Activated naive CD4-positive, alpha-beta T cell treated with anti-CD3 and anti-CD28 coated beads, Interleukin-2, amount 50 U/mL, for 72 hours (primary cell): ENCODE measurements around the gene SPACDR. TPM values are rescaled to one million over a fixed set of nuclear protein-coding genes. Genes with fewer than 3 reads are reported as not detected.
A peak's percentile ranks its signal among the peaks of the same experiment; 100 is the strongest.
"Not testable (repeated sequence)": the region's sequence is repeated elsewhere in the genome, so short reads cannot be mapped to it uniquely, and the experiment has no call there.

Experiments used
- ATAC-seq, 2 donors: fragments of 150-1000 bp; cut with Tn5 transposase; 2 replicates each; pipeline ENCODE4 v1.10.0; 2021; ENCODE audit warnings: mild to moderate bottlenecking in 2 of 2, moderate library complexity in 2 of 2
- DNase-seq, 2 donors: peaks; one replicate each; pipeline ENCODE4 v3.0.0; 2021 to 2022; ENCODE audit warnings: low spot score in 2 of 2
- H3K27ac Mint-ChIP-seq, 2 donors: one replicate each; pipeline ENCODE4 v1.8.0; 2022; ENCODE audit warnings: mild to moderate bottlenecking in 2 of 2, mixed read lengths in 2 of 2
- H3K36me3 Mint-ChIP-seq, 2 donors: one replicate each; pipeline ENCODE4 v1.8.0; 2022; ENCODE audit warnings: mixed read lengths in 2 of 2
- H3K9me3 Mint-ChIP-seq, 2 donors: one replicate each; pipeline ENCODE4 v1.8.0; 2022; ENCODE audit warnings: mixed read lengths in 2 of 2
- total RNA-seq, 2 donors: library from RNA; stranded (reverse); gene quantifications; one replicate each; pipeline ENCODE4 v1.2.3, GENCODE V29; 2022

The SPACDR gene, protein sequence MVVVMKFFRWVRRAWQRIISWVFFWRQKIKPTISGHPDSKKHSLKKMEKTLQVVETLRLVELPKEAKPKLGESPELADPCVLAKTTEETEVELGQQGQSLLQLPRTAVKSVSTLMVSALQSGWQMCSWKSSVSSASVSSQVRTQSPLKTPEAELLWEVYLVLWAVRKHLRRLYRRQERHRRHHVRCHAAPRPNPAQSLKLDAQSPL
- 1 to 10 TPM; 7.7 to 9.9 TPM for total RNA-seq

DNA sequence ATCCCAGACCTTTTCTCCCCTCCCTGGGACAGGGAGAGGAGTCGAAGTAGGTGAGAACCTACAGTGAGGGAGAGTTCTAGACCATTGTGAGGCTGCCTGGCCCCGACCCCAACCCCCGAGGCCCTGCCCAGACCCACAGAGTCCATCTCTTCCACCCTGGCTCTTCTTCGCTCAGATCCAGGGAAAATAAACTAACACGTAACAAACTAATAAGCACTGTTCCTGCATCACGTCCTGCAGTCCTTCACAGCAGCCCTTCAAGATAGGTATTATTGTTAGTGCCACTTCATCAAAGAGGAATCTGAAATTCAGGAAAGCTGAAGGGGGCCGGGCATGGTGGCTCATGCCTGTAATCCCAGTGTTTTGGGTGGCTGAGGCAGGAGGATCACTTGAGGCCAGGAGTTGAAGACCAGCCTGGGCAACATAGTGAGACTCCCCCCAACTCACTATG, at the start of gene SPACDR:
Gene SPACDR (minus strand): TSS at position 51 of the 451 bp plus-strand sequence. CDS start 235 bp downstream, outside the sequence.
- Mint-ChIP-seq H3K9me3 (no peaks in the 10 kb centered on the region), H3K27ac (peak within 1 kb of the TSS; percentile 51 to 91), H3K36me3 (no peaks in the 10 kb centered on the region)
- no peak for DNase-seq
- ATAC-seq = no peak

DNA sequence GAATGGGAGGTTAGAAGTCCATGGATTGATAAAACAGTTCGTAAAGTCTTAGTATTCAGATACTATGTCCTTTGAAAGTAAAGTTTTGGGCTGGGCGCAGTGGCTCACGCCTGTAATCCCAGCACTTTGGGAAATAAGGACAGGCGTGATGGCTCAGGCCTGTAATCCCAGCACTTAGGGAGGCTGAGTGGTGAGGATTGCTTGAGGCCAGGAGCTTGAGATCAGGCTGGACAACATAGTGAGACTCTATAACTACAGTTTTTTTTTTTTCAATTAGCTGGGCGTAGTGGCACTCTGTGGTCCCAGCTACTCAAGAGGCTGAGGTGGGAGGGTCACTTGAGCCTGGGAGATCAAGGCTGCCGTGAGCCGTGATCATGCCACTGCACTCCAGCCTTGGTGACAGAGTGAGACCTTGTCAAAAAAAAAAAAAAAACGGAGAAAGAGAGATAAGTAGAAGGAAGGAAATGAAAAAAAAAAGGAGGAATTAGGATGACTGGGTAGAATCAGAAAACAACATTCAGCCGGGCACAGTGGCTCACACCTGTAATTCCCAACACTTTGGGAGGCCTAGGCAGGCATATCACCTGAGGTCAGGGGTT, 49.3 kb upstream of the SPACDR start:
- ATAC-seq = no peak
- no peak for DNase-seq
- Mint-ChIP-seq H3K9me3 (no peaks in the 10 kb centered on the region), H3K36me3 (no peaks in the 10 kb centered on the region), H3K27ac (no peak overlapping the region)

DNA sequence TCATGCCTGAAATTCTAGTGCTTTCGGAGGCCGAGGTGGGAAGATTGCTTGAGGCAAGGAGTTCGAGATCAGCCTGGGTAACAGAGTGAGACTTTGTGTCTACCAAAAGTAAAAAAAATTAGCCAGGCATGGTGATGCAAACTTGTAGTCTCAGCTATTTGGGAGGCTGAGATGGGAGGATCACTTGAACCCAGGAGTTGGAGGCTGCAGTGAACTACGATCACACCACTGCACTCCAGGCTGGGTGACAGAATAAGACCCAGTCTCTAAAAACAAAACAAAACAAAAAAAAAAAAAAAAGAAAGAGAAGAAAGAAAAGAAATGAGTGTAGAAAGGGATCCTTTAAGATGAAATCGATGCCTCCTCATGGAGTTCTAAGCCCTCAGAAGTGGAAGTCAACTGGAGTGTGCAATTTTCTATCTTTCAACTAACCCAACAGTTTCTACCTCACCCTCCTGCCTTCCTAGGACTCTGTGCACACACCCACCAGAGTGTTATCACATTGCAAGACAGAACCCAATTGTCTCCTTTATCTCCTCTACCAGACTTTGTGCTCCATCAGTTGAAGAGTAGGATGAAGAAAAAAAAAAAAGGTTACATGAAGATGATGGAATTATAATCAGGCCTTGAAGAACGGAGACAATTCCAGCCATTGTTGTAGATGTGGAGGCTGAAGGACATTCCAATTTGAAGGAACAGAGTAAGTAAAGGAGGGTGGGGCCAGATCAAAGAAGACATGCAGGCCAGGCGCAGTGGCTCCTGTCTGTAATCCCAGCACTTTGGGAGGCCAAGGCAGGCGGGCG, 46.6 kb upstream of the SPACDR start:
- ATAC-seq (no peak), DNase-seq (no peak)
- Mint-ChIP-seq H3K36me3 (no peaks in the 10 kb centered on the region), H3K27ac (no peak overlapping the region), H3K9me3 (no peaks in the 10 kb centered on the region)

DNA sequence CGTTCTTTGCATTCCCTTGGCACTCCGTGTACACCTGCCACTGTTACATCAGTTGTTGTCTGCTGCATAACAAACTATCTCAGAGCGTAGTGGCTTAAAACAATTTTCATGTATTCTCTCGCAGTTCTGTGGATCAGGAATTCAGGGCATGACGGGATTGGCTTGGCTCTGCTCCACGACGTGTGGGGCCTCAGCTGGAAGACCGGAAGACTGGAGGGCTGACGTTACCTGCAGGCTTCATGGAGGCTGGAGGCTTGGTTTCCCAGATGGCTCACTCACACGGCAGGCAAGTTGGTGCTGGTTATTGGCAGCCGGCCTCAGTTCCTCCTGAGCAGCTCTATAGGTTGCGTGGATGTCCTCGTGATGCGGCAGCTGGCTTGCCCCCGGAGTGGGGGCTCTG, 45.2 kb upstream of the SPACDR start:
- DNase-seq (no peak), ATAC-seq (no peak)
- H3K27ac Mint-ChIP-seq = no peak overlapping the region
- H3K36me3 Mint-ChIP-seq = no peaks in the 10 kb centered on the region
- H3K9me3 Mint-ChIP-seq = no peaks in the 10 kb centered on the region

DNA sequence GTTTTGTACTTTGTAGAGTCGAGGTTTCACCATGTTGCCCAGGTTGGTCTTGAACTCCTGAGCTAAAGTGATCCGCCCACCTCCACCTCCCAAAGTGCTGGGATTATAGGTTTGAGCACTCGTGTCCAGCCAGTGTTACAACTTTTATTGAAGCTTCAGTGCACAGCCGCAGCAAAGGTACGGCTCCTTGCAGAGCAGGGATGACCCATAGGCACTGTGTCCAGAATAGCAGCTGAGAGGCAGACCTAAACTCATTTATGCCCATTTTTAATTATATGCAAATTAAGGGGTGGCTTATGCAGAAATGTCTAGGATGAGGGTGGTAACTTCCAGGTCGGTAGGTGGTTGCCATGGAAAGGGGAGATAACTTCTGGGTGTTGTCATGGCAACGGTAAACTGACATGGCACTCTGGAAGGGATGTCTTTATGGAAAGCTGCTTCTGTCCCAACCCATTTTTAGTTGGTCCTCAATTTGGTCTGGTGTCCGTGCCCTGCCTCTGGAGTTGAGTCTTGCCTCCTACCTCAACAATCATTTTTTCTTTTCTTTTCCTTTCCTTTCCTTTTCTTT, 42.4 kb upstream of the SPACDR start:
- Mint-ChIP-seq H3K27ac (no peak overlapping the region), H3K36me3 (no peaks in the 10 kb centered on the region), H3K9me3 (no peaks in the 10 kb centered on the region)
- DNase-seq (no peak), ATAC-seq (no peak)

DNA sequence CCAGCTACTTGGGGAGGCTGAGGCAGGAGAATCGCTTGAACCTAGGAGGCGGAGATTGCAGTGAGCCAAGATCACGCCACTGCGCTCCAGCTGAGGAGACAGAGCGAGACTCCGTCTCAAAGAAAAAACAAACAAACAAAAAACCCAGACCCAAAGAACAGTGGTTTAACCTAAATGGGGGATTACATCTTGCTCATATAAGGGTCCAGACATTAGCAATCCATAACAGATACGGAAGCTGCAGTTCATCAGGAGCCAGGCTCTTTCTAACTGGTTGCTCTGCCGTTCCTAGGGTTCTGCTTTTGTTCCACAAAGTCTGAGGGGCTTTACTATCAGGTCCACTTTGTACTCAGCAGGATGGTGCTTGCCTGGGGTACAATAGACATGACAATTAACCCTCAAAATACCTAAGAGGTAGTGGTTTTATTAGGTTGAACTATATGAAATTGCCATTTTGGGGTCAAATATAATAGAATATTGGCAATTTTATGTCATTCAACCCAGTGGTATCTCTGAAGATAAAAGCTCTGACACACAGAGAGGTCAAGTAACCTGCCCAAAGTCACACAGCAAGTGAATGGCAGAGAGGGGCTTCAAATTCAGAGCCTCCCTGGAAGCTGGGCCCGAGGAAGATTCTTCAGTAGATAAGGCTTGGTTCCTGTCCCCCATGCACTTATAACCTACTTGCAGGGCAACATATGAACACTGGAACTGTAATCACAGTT, 41.0 kb upstream of the SPACDR start:
- H3K36me3 Mint-ChIP-seq = no peaks in the 10 kb centered on the region
- ATAC-seq = no peak
- no peaks in the 10 kb centered on the region for H3K9me3 Mint-ChIP-seq
- H3K27ac Mint-ChIP-seq = no peak overlapping the region
- no peak for DNase-seq

DNA sequence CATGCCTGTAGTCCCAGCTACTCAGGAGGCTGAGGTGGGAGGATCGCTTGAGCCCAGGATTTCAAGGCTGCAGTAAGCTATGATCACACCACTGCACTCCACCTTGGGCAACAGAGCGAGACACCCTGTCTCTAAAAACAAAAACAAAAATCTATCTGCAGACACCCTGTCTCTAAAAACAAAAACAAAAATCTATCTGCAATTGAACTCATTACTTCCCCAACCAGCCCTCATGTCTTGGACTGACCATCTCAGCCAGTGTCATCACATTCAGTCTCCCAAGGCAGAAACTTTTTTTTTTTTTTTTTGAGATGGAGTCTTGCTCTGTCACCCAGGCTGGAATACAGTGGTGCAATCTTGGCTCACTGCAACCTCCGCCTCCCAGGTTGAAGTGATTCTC, 40.0 kb upstream of the SPACDR start:
- not testable (repeated sequence) for H3K36me3 Mint-ChIP-seq, H3K27ac Mint-ChIP-seq, DNase-seq, ATAC-seq, H3K9me3 Mint-ChIP-seq

DNA sequence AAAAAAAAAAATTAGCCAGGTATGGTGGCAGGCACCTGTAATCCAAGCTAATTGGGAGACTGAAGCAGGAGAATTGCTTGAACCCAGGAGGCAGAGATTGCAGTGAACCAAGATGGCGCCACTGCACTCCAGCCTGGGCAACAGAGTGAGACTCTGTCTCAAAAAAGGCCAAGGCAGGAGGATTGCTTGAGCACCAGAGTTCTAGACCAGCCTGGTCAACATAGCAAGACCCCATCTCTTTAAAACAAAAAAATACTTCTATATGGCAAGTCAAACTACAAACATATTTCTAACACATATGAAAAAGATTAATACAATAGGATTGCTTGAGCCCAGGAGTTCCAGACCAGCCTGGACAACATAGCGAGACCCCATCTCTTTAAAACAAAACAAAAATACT, 36.7 kb upstream of the SPACDR start:
- not testable (repeated sequence) for H3K9me3 Mint-ChIP-seq, ATAC-seq, H3K27ac Mint-ChIP-seq, DNase-seq, H3K36me3 Mint-ChIP-seq

DNA sequence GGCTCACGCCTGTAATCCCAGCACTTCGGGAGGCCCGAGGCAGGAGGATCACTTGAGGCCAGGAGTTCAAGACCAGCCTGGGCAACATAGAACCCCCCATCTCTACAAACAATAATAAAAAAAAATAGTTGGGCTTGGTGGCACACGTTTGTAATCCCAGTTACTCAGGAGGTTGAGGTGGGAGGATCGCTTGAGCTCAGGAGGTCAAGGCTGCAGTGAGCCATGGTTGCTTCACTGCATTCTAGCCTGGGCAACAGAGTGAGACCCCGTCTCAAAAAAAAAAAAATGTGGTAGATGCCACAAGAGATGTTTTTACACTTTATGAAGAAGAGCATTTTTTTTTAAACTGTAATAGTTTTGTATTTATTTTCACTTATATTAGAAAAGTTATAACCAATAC, 32.4 kb upstream of the SPACDR start:
- no peak for DNase-seq
- ATAC-seq = no peak
- Mint-ChIP-seq H3K27ac (peak overlapping the region in 1 of 2 donors; percentile 4), H3K9me3 (no peaks in the 10 kb centered on the region), H3K36me3 (no peaks in the 10 kb centered on the region)

DNA sequence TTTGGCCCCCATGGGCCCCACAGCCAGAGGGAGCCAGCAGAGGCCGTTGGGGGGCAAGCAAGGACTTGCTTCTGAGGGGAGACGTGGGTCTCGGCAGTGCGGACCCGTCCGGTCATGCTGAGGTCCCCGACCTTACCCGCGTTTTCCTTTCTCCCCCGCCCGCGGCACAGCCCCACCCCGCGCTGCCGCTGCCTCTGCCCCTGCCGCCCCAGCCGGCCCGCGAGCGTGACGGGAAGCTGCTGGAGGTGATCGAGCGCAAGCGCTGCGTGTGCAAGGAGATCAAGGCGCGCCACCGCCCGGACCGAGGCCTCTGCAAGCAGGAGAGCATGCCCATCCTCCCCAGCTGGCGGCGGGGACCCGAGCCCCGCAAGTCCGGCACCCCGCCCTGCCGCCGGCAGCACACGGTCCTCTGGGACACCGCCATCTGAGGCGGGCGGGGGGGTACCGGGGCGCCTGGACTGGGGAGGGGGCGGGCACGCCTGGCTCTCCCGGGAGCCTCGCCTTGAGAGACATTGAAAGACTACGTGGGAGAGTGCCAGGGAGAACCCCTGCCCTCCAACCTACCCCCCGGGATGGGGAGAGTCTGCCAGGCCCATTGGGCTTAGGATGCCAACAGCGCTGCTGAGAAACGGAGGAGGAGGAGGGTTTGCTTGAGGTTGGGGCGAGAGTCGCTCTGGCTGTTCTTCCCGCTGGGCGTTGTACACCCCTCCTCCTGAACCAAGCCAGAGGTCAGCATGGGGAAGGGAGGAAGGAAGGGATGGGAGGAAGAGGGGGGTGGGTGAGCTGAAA, 29.6 kb upstream of the SPACDR start:
- peak in 1 of 2 donors; percentile 73 for DNase-seq
- Mint-ChIP-seq H3K36me3 (no peaks in the 10 kb centered on the region), H3K9me3 (no peaks in the 10 kb centered on the region), H3K27ac (peak overlapping the region in 1 of 2 donors; percentile 31)
- ATAC-seq = peak; percentile 88 to 91

DNA sequence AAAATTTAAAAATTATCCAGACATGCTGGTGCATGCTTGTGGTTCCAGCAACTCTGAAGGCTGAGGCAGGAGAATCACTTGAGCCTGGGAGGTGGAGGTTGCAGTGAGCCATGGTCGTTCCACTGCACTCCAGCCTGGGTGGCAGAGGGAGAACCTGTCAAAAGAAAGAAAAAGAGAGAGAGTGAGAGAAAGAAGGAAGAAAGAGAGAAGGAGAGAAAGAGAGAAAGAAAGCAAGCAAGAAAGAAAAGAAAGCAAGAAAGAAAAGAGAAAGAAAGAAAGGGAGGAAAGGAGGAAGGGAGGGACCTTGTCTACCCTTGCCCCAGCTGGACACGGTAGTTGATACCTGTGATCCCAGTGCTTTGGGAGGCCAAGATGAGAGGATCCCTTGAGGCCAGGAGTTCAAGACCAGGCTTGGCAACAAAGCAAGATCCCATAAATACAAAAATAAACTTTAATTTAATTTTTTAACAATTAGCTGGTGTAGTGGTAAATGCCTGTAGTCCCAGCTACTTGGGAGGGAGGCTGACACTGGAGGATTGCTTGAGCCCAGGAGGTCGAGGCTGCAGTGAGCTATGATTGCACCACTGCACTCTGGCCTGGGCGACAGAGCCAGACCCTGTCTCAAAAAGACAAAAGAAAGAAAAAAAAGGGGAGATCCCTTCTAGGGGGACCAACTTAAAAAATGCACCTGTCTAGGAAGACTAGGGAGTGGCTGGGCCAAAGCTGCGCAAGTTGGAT, 28.8 kb upstream of the SPACDR start:
- H3K36me3 Mint-ChIP-seq = no peaks in the 10 kb centered on the region
- H3K9me3 Mint-ChIP-seq = no peaks in the 10 kb centered on the region
- no peak for ATAC-seq
- DNase-seq = no peak
- peak overlapping the region in 1 of 2 donors; percentile 31 for H3K27ac Mint-ChIP-seq

DNA sequence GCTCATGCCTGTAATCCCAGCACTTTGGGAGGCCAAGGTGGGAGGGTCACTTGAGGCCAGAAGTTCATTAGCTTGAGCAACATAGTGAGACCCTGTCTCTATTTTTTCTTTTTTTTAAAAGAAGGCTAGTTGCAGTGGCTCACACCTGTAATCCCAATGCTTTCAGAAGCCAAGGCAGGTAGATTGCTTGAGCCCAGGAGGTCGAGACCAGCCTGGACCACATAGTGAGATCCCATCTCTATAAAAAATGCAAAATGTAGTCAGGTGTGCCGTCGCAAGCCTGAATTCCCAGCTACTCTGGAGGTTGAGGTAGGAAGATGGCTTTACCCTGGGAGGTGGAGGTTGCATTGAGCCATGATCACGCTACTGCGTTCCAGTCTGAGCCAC, 27.1 kb upstream of the SPACDR start:
- ATAC-seq (no peak), DNase-seq (no peak)
- Mint-ChIP-seq H3K36me3 (no peaks in the 10 kb centered on the region), H3K9me3 (no peaks in the 10 kb centered on the region), H3K27ac (no peak overlapping the region)

DNA sequence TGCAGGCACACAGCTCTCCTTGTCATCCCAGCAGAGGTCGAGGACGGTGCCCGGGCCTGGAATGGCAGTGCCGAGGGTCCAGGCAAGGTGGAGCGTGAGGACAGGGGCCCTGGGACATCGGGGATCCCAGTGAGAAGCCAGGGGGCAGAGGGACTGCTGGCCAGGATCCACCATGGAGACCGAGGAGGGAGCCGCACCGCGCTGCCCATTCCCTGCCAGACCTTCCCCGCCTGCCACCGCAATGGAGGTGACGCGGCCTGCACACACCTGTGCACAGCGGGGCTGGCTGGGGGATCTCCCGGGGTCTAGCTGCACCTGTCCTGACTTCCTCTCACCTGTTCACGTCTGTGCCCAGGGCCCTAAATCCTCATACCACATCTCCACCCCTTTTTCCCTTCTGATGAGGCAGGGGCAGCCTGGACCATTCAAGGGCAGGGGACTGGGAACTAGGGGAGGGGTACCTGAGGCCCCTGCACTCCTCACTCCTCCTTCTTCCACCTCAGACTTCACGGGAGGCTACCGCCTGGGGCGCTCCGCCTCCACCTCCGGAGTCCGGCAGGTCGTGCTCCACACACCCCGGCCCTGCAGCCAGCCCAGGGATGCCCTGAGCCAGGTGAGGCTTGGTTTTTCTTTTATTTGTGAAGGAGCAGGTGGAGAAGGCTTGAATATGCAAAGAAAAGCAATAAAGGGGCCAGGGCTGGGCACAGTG, 26.6 kb upstream of the SPACDR start:
- no peak overlapping the region for H3K27ac Mint-ChIP-seq
- DNase-seq (no peak), ATAC-seq (no peak)
- H3K36me3 Mint-ChIP-seq = no peaks in the 10 kb centered on the region
- no peaks in the 10 kb centered on the region for H3K9me3 Mint-ChIP-seq

DNA sequence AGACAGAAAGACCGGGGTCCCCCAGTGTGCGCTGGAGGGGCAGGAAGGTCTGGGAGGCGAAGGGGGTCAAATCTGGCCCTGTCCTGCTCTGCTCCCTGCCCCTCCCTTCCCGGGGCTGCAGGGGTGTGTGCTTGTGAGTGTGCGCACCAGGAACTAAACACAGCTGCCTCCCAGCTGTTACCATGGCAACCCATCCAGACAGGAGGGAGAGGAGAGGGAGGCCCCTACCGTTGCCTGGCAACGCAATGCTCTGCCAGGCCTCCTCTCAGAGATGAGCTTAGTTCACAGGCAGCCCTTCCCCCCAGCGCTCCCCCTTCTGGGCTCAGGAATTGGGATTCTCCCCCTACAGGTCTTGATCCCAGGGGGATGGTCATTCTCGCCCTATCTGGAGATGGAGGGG, 25.8 kb upstream of the SPACDR start:
- Mint-ChIP-seq H3K9me3 (no peaks in the 10 kb centered on the region), H3K27ac (no peak overlapping the region)
- ATAC-seq = peak in 1 of 2 donors; percentile 60

DNA sequence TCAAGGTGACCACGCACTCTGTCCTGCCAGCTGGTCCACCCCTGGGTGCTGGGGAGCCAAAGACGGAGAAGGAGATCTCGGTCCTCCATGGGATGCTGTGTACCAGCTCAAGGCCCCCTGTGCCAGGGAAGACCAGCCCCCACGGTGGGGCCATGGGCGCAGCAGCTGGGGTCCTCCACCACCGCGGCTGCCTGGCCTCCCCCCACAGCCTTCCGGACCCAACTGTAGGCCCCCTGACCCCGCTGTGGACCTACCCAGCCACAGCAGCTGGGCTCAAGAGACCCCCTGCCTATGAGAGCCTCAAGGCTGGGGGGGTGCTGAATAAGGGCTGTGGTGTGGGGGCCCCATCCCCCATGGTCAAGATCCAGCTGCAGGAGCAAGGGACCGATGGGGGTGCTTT, 25.1 kb upstream of the SPACDR start:
- ATAC-seq = no peak
- DNase-seq = no peak

More for the DNA sequence above, 25.8 kb upstream of the SPACDR start:
- DNase-seq = no peak
- H3K36me3 Mint-ChIP-seq = no peaks in the 10 kb centered on the region

More for the DNA sequence above, 25.1 kb upstream of the SPACDR start:
- Mint-ChIP-seq H3K27ac (no peak overlapping the region), H3K36me3 (no peaks in the 10 kb centered on the region), H3K9me3 (no peaks in the 10 kb centered on the region)
